HL-60/S4 treated with phorbol 12-myristate 13-acetate at 8.2 ng/mL for 4 days and 3 days (cell line): ENCODE results near the gene CENPM.
"Not testable (repeated sequence)": the region's sequence is repeated elsewhere in the genome, so short reads cannot be mapped to it uniquely, and the experiment has no call there.

Experiments used
- in situ Hi-C: fragments of 300-500 bp; cut with MboI; formaldehyde crosslinking; loops from 2 replicates; pipeline ENCODE4 v1.15.0; 2022; ENCODE audit warnings: low sequenced_read_pairs

CENPM gene

GRCh38 chr22:41966607-41967240 is 19.8 kb upstream of the CENPM start:
- in situ Hi-C loops: loop anchor here (25.0 kb wide), 1 partner anchor 496 kb away; no protein-coding TSS in a partner anchor

GRCh38 chr22:41966225-41966606 is 19.3 kb upstream of the CENPM start:
- in situ Hi-C loops: loop anchor here (25.0 kb wide), 1 partner anchor 496 kb away; no protein-coding TSS in a partner anchor

- in situ Hi-C loops: loop anchor here (25.0 kb wide), 1 partner anchor 498 kb away; no protein-coding TSS in a partner anchor
Measured at GRCh38 chr22:41964112-41964491, 17.1 kb upstream of the CENPM start.

- in situ Hi-C loops: loop anchor here (25.0 kb wide), 1 partner anchor 499 kb away; no protein-coding TSS in a partner anchor
Measured at GRCh38 chr22:41963453-41964111, 16.6 kb upstream of the CENPM start.

GRCh38 chr22:41957941-41958556 is 11.1 kb upstream of the CENPM start:
- in situ Hi-C loops: loop anchor here (25.0 kb wide), 1 partner anchor 504 kb away; no protein-coding TSS in a partner anchor

GRCh38 chr22:41952713-41953112 is 5.8 kb upstream of the CENPM start:
- in situ Hi-C loops: loop anchor here (25.0 kb wide), 1 partner anchor 510 kb away; no protein-coding TSS in a partner anchor

- in situ Hi-C loops: loop anchor here (25.0 kb wide), 1 partner anchor 510 kb away; no protein-coding TSS in a partner anchor
Measured at GRCh38 chr22:41951898-41952474, 5.0 kb upstream of the CENPM start, which contains the start of gene SMIM45. Gene SMIM45, plus strand, starts transcription at chr22:41952150.

- in situ Hi-C loops: no loop called here
Measured at GRCh38 chr22:41949297-41949965, 2.5 kb upstream of the CENPM start.

GRCh38 chr22:41948928-41949296 is 2.0 kb upstream of the CENPM start:
- in situ Hi-C loops: not testable (repeated sequence)

- in situ Hi-C loops: no loop called here
Measured at GRCh38 chr22:41948142-41948541, 1.2 kb upstream of the CENPM start.

GRCh38 chr22:41947424-41948080 is 600 bp upstream of the CENPM start:
- in situ Hi-C loops: no loop called here

GRCh38 chr22:41943661-41944209 is 3.2 kb downstream of the CENPM start:
- in situ Hi-C loops: loop anchor here (5.0 kb wide), 1 partner anchor 246 kb away; the partner anchor contains the start of gene MEI1

- in situ Hi-C loops: loop anchor here (5.0 kb wide), 1 partner anchor 244 kb away; the partner anchor contains the start of gene MEI1
Measured at GRCh38 chr22:41940832-41941765, 5.9 kb downstream of the CENPM start.

- in situ Hi-C loops: loop anchor here (5.0 kb wide), 1 partner anchor 243 kb away; the partner anchor contains the start of gene MEI1
Measured at GRCh38 chr22:41939981-41940831, 6.7 kb downstream of the CENPM start.

GRCh38 chr22:41936894-41937169 is 10.1 kb downstream of the CENPM start:
- in situ Hi-C loops: no loop called here

GRCh38 chr22:41935509-41935908 is 11.4 kb downstream of the CENPM start:
- in situ Hi-C loops: no loop called here

GRCh38 chr22:41935015-41935351 is 12.0 kb downstream of the CENPM start:
- in situ Hi-C loops: no loop called here
